GM12878 (cell line): Measurements from ENCODE around the gene HDAC9. TPM values are rescaled to one million over a fixed set of nuclear protein-coding genes. Genes with fewer than 3 reads are reported as not detected.

Source experiments
- ATAC-seq: fragments of 200-7000 bp; cut with Tn5 transposase; 3 replicates; pipeline ENCODE4 v1.9.1; 2020; ENCODE audit warnings: mild to moderate bottlenecking, moderate library complexity
- BruUV-seq: library from RNA; stranded (reverse); fragments of 400-500 nt; replicated peaks from 2 replicates; lab custom pipeline; 2021; lab: Mats Ljungman, UMichigan
- CTCF ChIA-PET: fragments of 300-600 bp; sonication (Branson Sonifier 250); formaldehyde crosslinking; extraction: SDS; loops from one replicate; lab custom pipeline; 2021; ENCODE audit warnings: inconsistent platforms; lab: Yijun Ruan, JAX
- POLR2A ChIA-PET: fragments of 350-600 bp; formaldehyde crosslinking; extraction: SDS; loops from one replicate; lab custom pipeline; 2021; ENCODE audit warnings: inconsistent platforms; lab: Charles Lee
- RAD21 ChIA-PET: fragments of 300-600 bp; sonication (Branson Sonifier 250); formaldehyde crosslinking; loops from one replicate; lab custom pipeline; 2023; ENCODE audit warnings: antibody characterized with exemption; ENCODE audit not compliant: unreplicated experiment; lab: Charles Lee
- SMC1A ChIA-PET: fragments of 300-600 bp; sonication (Branson Sonifier 250); formaldehyde crosslinking; loops from one replicate; lab custom pipeline; 2023; ENCODE audit not compliant: unreplicated experiment, uncharacterized antibody; lab: Charles Lee
- DNase-seq: peaks from one replicate; pipeline ENCODE4 v3.0.0-alpha.2; 2011; ENCODE audit warnings: low read depth, low spot score
- FAIRE-seq: peaks from 3 replicates; lab custom pipeline; 2011; peaks lifted over from hg19 to GRCh38; lab: Jason Lieb, UNC
- H2AFZ ChIP-seq: 2 replicates; pipeline ENCODE4 v1.6.0; 2011; ENCODE audit warnings: low read depth, low read length, control low read depth; ENCODE audit not compliant: control insufficient read depth
- H3K27ac ChIP-seq: 2 replicates; pipeline ENCODE4 v1.5.1; 2011; ENCODE audit warnings: control low read depth; ENCODE audit not compliant: control insufficient read depth, insufficient read depth
- H3K27me3 ChIP-seq, 2 experiments: replicated peaks in 1 of 2; 2 replicates each; pipeline versions ENCODE4 v1.6.0 to v1.6.1; 2011; ENCODE audit warnings: low read length in 1 of 2; ENCODE audit not compliant: control insufficient read depth in 2 of 2, insufficient read depth in 2 of 2
- H3K36me3 ChIP-seq, 2 experiments: 2 replicates each; pipeline ENCODE4 v1.5.1; 2011; ENCODE audit warnings: low read length in 1 of 2; ENCODE audit not compliant: control insufficient read depth in 2 of 2, insufficient read depth in 2 of 2
- H3K4me1 ChIP-seq: 2 replicates; pipeline ENCODE4 v1.6.1; 2011; ENCODE audit warnings: mild to moderate bottlenecking, low read length, moderate library complexity, mixed read lengths; ENCODE audit not compliant: control insufficient read depth, insufficient read depth
- H3K4me2 ChIP-seq: 2 replicates; pipeline ENCODE4 v1.6.0; 2011; ENCODE audit warnings: control low read depth; ENCODE audit not compliant: control insufficient read depth, insufficient read depth
- H3K4me3 ChIP-seq: fragments of 200-600 bp; sonication (generic); 2 replicates; pipeline ENCODE4 v1.5.1; 2016
- H3K79me2 ChIP-seq: 2 replicates; pipeline ENCODE4 v1.6.0; 2011; ENCODE audit warnings: low read length; ENCODE audit not compliant: control insufficient read depth, insufficient read depth
- H3K9ac ChIP-seq: 2 replicates; pipeline ENCODE4 v1.8.0; 2011; ENCODE audit warnings: low read length, control low read depth, mixed read lengths; ENCODE audit not compliant: control insufficient read depth, insufficient read depth
- H3K9me3 ChIP-seq: replicated peaks from 3 replicates; pipeline ENCODE4 v1.5.1; 2011; ENCODE audit warnings: mild to moderate bottlenecking, low read length; ENCODE audit not compliant: control insufficient read depth, insufficient read depth
- H4K20me1 ChIP-seq: 2 replicates; pipeline ENCODE4 v1.6.0; 2011; ENCODE audit not compliant: control insufficient read depth, insufficient read depth
- CREM ChIP-seq: IDR thresholded peaks from 2 replicates; pipeline ENCODE4 v1.6.1; 2014; ENCODE audit warnings: antibody characterized with exemption, low read depth
- ESRRA ChIP-seq: IDR thresholded peaks from 2 replicates; pipeline ENCODE4 v1.6.1; 2012; ENCODE audit warnings: mild to moderate bottlenecking, low read length, improper control_type of control experiment
- GABPA ChIP-seq: IDR thresholded peaks from 2 replicates; pipeline ENCODE4 v1.6.1; 2014; ENCODE audit warnings: antibody characterized with exemption, low read depth, mild to moderate bottlenecking, inconsistent platforms
- KDM1A ChIP-seq: fragments of 200-600 bp; sonication (generic); IDR thresholded peaks from 2 replicates; pipeline ENCODE4 v1.6.1; 2016; ENCODE audit warnings: borderline replicate concordance
- KLF5 ChIP-seq: fragments of 450-650 bp; IDR thresholded peaks from 2 replicates; pipeline ENCODE4 v1.6.1; 2014; ENCODE audit warnings: mild to moderate bottlenecking; ENCODE audit not compliant: partially characterized antibody
- LARP7 ChIP-seq: fragments of 450-650 bp; IDR thresholded peaks from 2 replicates; pipeline ENCODE4 v1.6.1; 2017; ENCODE audit warnings: mild to moderate bottlenecking
- MYB ChIP-seq: fragments of 150-350 bp; IDR thresholded peaks from 2 replicates; pipeline ENCODE4 v1.6.1; 2014; ENCODE audit warnings: mild to moderate bottlenecking, low read depth, low read length, borderline replicate concordance
- SKIL ChIP-seq: fragments of 450-650 bp; IDR thresholded peaks from 2 replicates; pipeline ENCODE4 v1.6.1; 2017; ENCODE audit warnings: mild to moderate bottlenecking, low read depth, inconsistent platforms; ENCODE audit not compliant: poor library complexity, severe bottlenecking
- TARDBP ChIP-seq: IDR thresholded peaks from 2 replicates; pipeline ENCODE4 v1.6.1; 2016; ENCODE audit warnings: borderline replicate concordance
- YY1 ChIP-seq: IDR thresholded peaks from 2 replicates; pipeline ENCODE4 v1.6.1; 2011; ENCODE audit warnings: low read depth, mild to moderate bottlenecking, low read length
- WGBS: methylation state at CpG from one replicate; pipeline ENCODE4 v1.1.6; 2016; ENCODE audit warnings: low lambda C conversion rate; ENCODE audit not compliant: insufficient replicate concordance, insufficient coverage; ENCODE audit errors: missing lambda C conversion rate; 5-methylcytosine and 5-hydroxymethylcytosine counted together
- in situ Hi-C: fragments of 300-500 bp; cut with MboI; formaldehyde crosslinking; loops from 9 replicates; pipeline ENCODE4 v1.14.3; 2018; ENCODE audit warnings: mixed read lengths
- intact Hi-C: fragments of 100-400 bp; cut with micrococcal nuclease; formaldehyde crosslinking; loops from one replicate; pipeline ENCODE4 v1.14.2; 2022; ENCODE audit not compliant: unreplicated experiment
- polyA plus RNA-seq, 11 experiments: library from polyadenylated mRNA; depleted of rRNA in 4 of 11; unstranded in 6 of 11; stranded (reverse) in 5 of 11; fragments of >200 nt; fragmentation: Nextera tagmentation in 4 of 11; fragmentation: Illumina TruSeq in 1 of 11; extraction: Ambion mirVana in 4 of 11; extraction: Trizol in 1 of 11; gene quantifications; 1 replicate in 1 of 11; 2 replicates in 10 of 11; pipeline versions ENCODE4 v1.2.1 to v1.2.3, GENCODE V29; 2011 to 2016; ENCODE audit warnings: inconsistent platforms in 2 of 11, missing spikeins in 2 of 11, low read depth in 1 of 11
- total RNA-seq, 4 experiments: library from RNA; depleted of rRNA in 3 of 4; stranded (reverse); fragments of >200 nt in 3 of 4; fragmentation: Illumina TruSeq in 1 of 4; extraction: Trizol in 1 of 4; gene quantifications; 2 replicates each; pipeline versions ENCODE4 v1.2.1 to v1.2.3, GENCODE V29; 2013 to 2021

The HDAC9 gene
- total and polyA plus RNA-seq, 10 of the 15 experiments (the other 5 are each of a cell fraction or from before 2014, with no cell fraction given): 0.73 to 12.8 (median 0.92) TPM

GRCh38 chr7:18656362-18656761 is 160.8 kb downstream of the HDAC9 start (continued):
- TF ChIP-seq ESRRA (no peak), YY1 (no peak), KDM1A (no peak)

GRCh38 chr7:18659746-18660145 is 164.2 kb downstream of the HDAC9 start:
- no peaks in the 10 kb centered on the region for H3K36me3 ChIP-seq
- no peak overlapping the region for H3K27ac ChIP-seq
- TF ChIP-seq KDM1A: no peak
- no peak for TF ChIP-seq TARDBP
- TF ChIP-seq LARP7: no peak
- TF ChIP-seq SKIL: no peak
- TF ChIP-seq CREM: no peak
- TF ChIP-seq MYB: no peak
- no peak for TF ChIP-seq KLF5
- TF ChIP-seq GABPA: no peak
- no peak overlapping the region for H3K4me2 ChIP-seq
- intact Hi-C loops (no loop called here), in situ Hi-C loops (loop anchor here (5.0 kb wide), 1 partner anchor 307 kb away; no protein-coding TSS in a partner anchor)
- H3K9ac ChIP-seq: no peak overlapping the region
- no peaks in the 10 kb centered on the region for H3K9me3 ChIP-seq
- DNase-seq (no peak), ATAC-seq (no peak), FAIRE-seq (no peak)
- H3K27me3 ChIP-seq: no peaks in the 10 kb centered on the region
- BruUV-seq: no TSS peak
- 63% methylated on average over 5 of the region's 5 CpGs for WGBS
- H4K20me1 ChIP-seq: no peaks in the 10 kb centered on the region
- no peak overlapping the region for H3K4me3 ChIP-seq
- CTCF ChIA-PET: interaction anchor here (1.0 to 2.0 kb wide), 3 partner anchors 9 to 308 kb away, joined by 3 to 7 read pairs (median 4); no protein-coding TSS in a partner anchor
- POLR2A ChIA-PET: no interaction called here
- H2AFZ ChIP-seq: no peak overlapping the region
- H3K4me1 ChIP-seq: no peaks in the 10 kb centered on the region
- SMC1A ChIA-PET: no interaction called here
- H3K79me2 ChIP-seq: no peaks in the 10 kb centered on the region
- RAD21 ChIA-PET: no interaction called here
